Activated gamma-delta T cell treated with anti-CD3 and anti-CD28 coated beads, Interleukin-2, amount 50 U/mL, for 16 hours (primary cell): ENCODE data around the gene PCYT1B.

ENCODE experiments used
- DNase-seq: peaks from one replicate; pipeline ENCODE4 v3.0.0-alpha.2; 2020; ENCODE audit warnings: low read depth

PCYT1B gene

GRCh38 chrX:24525455-24525854, 121.7 kb downstream of the PCYT1B start:
- DNase-seq, result no peak

- DNase-seq, result no peak
Measured at GRCh38 chrX:24520472-24520871, 126.7 kb downstream of the PCYT1B start.

GRCh38 chrX:24515447-24515846, 131.7 kb downstream of the PCYT1B start:
- no peak for DNase-seq

- DNase-seq, result no peak
Measured at GRCh38 chrX:24513416-24513815, 133.7 kb downstream of the PCYT1B start.

GRCh38 chrX:24508375-24508774, 138.8 kb downstream of the PCYT1B start:
- no peak for DNase-seq
